ENCODE results near the gene ADAM19.

The ADAM19 gene

GRCh38 chr5:157514974-157515373 is 60.6 kb downstream of the ADAM19 start:
- no peak for DNase-seq (ENCODE audit: low read depth)

- no peak for DNase-seq (ENCODE audit: low read depth)
Measured at GRCh38 chr5:157513182-157513581, 62.4 kb downstream of the ADAM19 start.

GRCh38 chr5:157511651-157512644 is 63.6 kb downstream of the ADAM19 start:
- DNase-seq (ENCODE audit: low read depth) = peak; percentile 73

- DNase-seq (ENCODE audit: low read depth) = no peak
Measured at GRCh38 chr5:157510682-157511081, 64.9 kb downstream of the ADAM19 start.

- no peak for DNase-seq (ENCODE audit: low read depth)
Measured at GRCh38 chr5:157509587-157509986, 66.0 kb downstream of the ADAM19 start.

- no peak for DNase-seq (ENCODE audit: low read depth)
Measured at GRCh38 chr5:157509093-157509492, 66.5 kb downstream of the ADAM19 start.

GRCh38 chr5:157506981-157507780 is 68.4 kb downstream of the ADAM19 start:
- DNase-seq (ENCODE audit: low read depth) = no peak

- no peak for DNase-seq (ENCODE audit: low read depth)
Measured at GRCh38 chr5:157506066-157506590, 69.4 kb downstream of the ADAM19 start.

- no peak for DNase-seq (ENCODE audit: low read depth)
Measured at GRCh38 chr5:157505496-157505895, 70.1 kb downstream of the ADAM19 start.

- DNase-seq (ENCODE audit: low read depth) = no peak
Measured at GRCh38 chr5:157504053-157504452, 71.5 kb downstream of the ADAM19 start.

- DNase-seq (ENCODE audit: low read depth) = no peak
Measured at GRCh38 chr5:157502143-157502647, 73.4 kb downstream of the ADAM19 start.

- DNase-seq (ENCODE audit: low read depth) = no peak
Measured at GRCh38 chr5:157497875-157498611, 77.5 kb downstream of the ADAM19 start.

GRCh38 chr5:157496864-157497263 is 78.7 kb downstream of the ADAM19 start:
- no peak for DNase-seq (ENCODE audit: low read depth)

GRCh38 chr5:157494178-157494832 is 81.3 kb downstream of the ADAM19 start:
- DNase-seq (ENCODE audit: low read depth) = no peak

GRCh38 chr5:157492886-157493285 is 82.7 kb downstream of the ADAM19 start:
- no peak for DNase-seq (ENCODE audit: low read depth)

GRCh38 chr5:157491471-157491995 is 84.0 kb downstream of the ADAM19 start:
- DNase-seq (ENCODE audit: low read depth) = no peak

GRCh38 chr5:157487358-157487757 is 88.2 kb downstream of the ADAM19 start:
- no peak for DNase-seq (ENCODE audit: low read depth)

GRCh38 chr5:157486861-157487260 is 88.7 kb downstream of the ADAM19 start:
- DNase-seq (ENCODE audit: low read depth) = no peak

GRCh38 chr5:157486221-157486681 is 89.3 kb downstream of the ADAM19 start:
- DNase-seq (ENCODE audit: low read depth) = no peak

GRCh38 chr5:157485811-157486210 is 89.8 kb downstream of the ADAM19 start:
- DNase-seq (ENCODE audit: low read depth) = no peak

- no peak for DNase-seq (ENCODE audit: low read depth)
Measured at GRCh38 chr5:157485340-157485739, 90.2 kb downstream of the ADAM19 start.

All from HS-27A (cell line).